Peyer's patch (tissue), 4 donors: Measurements from ENCODE around the gene ETS2. TPM values are rescaled to one million over a fixed set of nuclear protein-coding genes. Genes with fewer than 3 reads are reported as not detected.

Experiments
- DNase-seq, 3 donors: peaks; one replicate each; pipeline ENCODE4 v3.0.0-alpha.2; 2017 to 2019
- H3K27ac ChIP-seq, 4 donors: fragments of 200-600 bp; sonication (generic); one replicate each; pipeline ENCODE4 v1.5.1; 2016 to 2019
- H3K27me3 ChIP-seq, 2 donors: fragments of 200-600 bp; sonication (generic); one replicate each; pipeline ENCODE4 v1.5.1; 2019
- H3K36me3 ChIP-seq, 3 donors: fragments of 200-600 bp; sonication (generic); one replicate each; pipeline ENCODE4 v1.5.1; 2016 to 2019
- H3K4me1 ChIP-seq, 4 donors: fragments of 200-600 bp; sonication (generic); one replicate each; pipeline ENCODE4 v1.5.1; 2016 to 2019
- H3K4me3 ChIP-seq, 4 donors: fragments of 200-600 bp; sonication (generic); 1 replicate in 3 of 4; 2 replicates in 1 of 4; pipeline ENCODE4 v1.5.1; 2016 to 2019; ENCODE audit warnings: mild to moderate bottlenecking in 1 of 4
- H3K9me3 ChIP-seq, 4 donors: fragments of 200-600 bp; sonication (generic); one replicate each; pipeline ENCODE4 v1.5.1; 2016 to 2019; ENCODE audit warnings: mild to moderate bottlenecking in 1 of 4
- POLR2A ChIP-seq, 2 donors: fragments of 450-650 bp; IDR thresholded peaks; one replicate each; pipeline ENCODE4 v1.5.1; 2017; ENCODE audit warnings: antibody characterized with exemption in 2 of 2, mild to moderate bottlenecking in 2 of 2, moderate library complexity in 2 of 2
- total RNA-seq, 4 donors: library from RNA; depleted of rRNA; stranded (reverse); fragments of >200 nt; gene quantifications; one replicate each; pipeline ENCODE4 v1.1.0, GENCODE V29; 2016
- TF ChIP-seq, protein P1 (sequence below), 6 experiments: fragments of 450-650 bp in 4 of 6; fragments of 200-600 bp in 2 of 6; sonication (generic) in 1 of 6; IDR thresholded peaks; one replicate each; pipeline ENCODE4 v1.5.1; 2017 to 2019; ENCODE audit warnings: antibody characterized with exemption in 6 of 6, mild to moderate bottlenecking in 3 of 6, moderate library complexity in 1 of 6

The ETS2 gene
- total RNA-seq, 4 donors from 2014 or later = 127 to 186 (median 147) TPM

GRCh38 chr21:38798081-38798480 lies 7.6 kb upstream of the ETS2 start:
- Histone ChIP-seq H3K4me3 (peak overlapping the region in 1 of 4 donors; percentile 6), H3K9me3 (no peaks in the 10 kb centered on the region), H3K27ac (peak overlapping the region in 3 of 4 donors; percentile 58 to 91 (median 87)), H3K36me3 (no peaks in the 10 kb centered on the region), H3K27me3 (no peaks in the 10 kb centered on the region), H3K4me1 (peaks cover 0 to 45% (median 0%) of the 10 kb centered on the region in 4 donors)
- TF ChIP-seq, protein P1, sequence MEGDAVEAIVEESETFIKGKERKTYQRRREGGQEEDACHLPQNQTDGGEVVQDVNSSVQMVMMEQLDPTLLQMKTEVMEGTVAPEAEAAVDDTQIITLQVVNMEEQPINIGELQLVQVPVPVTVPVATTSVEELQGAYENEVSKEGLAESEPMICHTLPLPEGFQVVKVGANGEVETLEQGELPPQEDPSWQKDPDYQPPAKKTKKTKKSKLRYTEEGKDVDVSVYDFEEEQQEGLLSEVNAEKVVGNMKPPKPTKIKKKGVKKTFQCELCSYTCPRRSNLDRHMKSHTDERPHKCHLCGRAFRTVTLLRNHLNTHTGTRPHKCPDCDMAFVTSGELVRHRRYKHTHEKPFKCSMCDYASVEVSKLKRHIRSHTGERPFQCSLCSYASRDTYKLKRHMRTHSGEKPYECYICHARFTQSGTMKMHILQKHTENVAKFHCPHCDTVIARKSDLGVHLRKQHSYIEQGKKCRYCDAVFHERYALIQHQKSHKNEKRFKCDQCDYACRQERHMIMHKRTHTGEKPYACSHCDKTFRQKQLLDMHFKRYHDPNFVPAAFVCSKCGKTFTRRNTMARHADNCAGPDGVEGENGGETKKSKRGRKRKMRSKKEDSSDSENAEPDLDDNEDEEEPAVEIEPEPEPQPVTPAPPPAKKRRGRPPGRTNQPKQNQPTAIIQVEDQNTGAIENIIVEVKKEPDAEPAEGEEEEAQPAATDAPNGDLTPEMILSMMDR (IDR thresholded peaks at IDR 0.05) = no peak
- TF ChIP-seq POLR2A (IDR thresholded peaks at IDR 0.05) = no peak
- no peak for DNase-seq

- DNase-seq = peak in 2 of 3 donors; percentile 90 to 92
- Histone ChIP-seq H3K27ac (peak overlapping the region in 3 of 4 donors; percentile 58 to 91 (median 87)), H3K4me3 (no peak overlapping the region), H3K9me3 (no peaks in the 10 kb centered on the region), H3K4me1 (peaks cover 0 to 41% (median 0%) of the 10 kb centered on the region in 4 donors), H3K27me3 (no peaks in the 10 kb centered on the region), H3K36me3 (no peaks in the 10 kb centered on the region)
- TF ChIP-seq, protein P1 (IDR thresholded peaks at IDR 0.05) = peak in 2 of 6 experiments; percentile 10 to 26
- peak in 1 of 2 donors; percentile 69 for TF ChIP-seq POLR2A (IDR thresholded peaks at IDR 0.05)
Observed at GRCh38 chr21:38798481-38798882, 7.2 kb upstream of the ETS2 start.

GRCh38 chr21:38800046-38800758 lies 5.5 kb upstream of the ETS2 start:
- Histone ChIP-seq H3K9me3 (no peaks in the 10 kb centered on the region), H3K36me3 (no peaks in the 10 kb centered on the region), H3K27ac (peak overlapping the region in 1 of 4 donors; percentile 24), H3K4me1 (peaks cover 0 to 35% (median 3%) of the 10 kb centered on the region in 4 donors), H3K4me3 (no peak overlapping the region), H3K27me3 (no peaks in the 10 kb centered on the region)
- no peak for TF ChIP-seq POLR2A (IDR thresholded peaks at IDR 0.05)
- no peak for DNase-seq

DNA sequence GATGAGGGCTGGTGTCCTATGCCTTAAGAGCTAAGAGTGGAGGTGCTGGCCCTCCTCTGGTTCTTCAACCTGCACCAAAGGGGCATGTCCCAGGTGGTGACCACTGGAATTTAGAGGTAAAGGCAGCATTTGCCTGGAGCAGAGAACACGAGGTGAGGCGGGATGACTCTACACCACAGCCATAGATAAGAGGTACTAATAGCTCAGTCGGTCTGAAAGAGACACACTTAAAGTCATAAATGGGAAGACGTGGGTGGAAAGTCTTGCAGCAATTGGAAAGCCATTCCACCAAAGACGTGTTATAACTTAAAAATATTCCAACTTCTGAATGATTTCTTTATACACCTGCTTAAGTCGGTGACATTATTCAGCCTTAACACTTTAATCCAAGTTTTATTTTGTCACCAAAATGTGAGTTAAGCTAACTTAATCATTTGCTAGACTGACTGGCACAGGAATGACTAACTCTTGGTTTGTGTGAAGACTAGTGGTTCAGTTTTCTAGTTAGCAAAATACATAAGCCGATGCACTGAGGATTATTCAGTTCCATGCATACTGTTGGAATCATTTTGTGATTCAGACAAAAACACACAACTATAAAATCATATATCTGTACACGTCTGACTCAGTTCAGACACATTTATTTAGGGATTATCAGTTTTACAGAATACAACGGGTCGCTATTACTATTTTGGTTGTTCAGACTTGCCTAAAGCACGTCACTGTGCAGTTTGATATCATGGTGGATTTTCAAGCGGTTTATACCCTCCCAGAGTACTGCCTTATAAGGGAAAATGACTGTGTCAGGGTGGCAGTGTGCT lies 4.6 kb upstream of the ETS2 start:
- Histone ChIP-seq H3K4me1 (peaks cover 0 to 25% (median 3%) of the 10 kb centered on the region in 4 donors), H3K36me3 (no peaks in the 10 kb centered on the region), H3K27me3 (no peaks in the 10 kb centered on the region), H3K4me3 (no peak overlapping the region), H3K27ac (peak overlapping the region in 2 of 4 donors; percentile 98), H3K9me3 (no peaks in the 10 kb centered on the region)
- TF ChIP-seq, protein P1 (IDR thresholded peaks at IDR 0.05) = no peak
- no peak for TF ChIP-seq POLR2A (IDR thresholded peaks at IDR 0.05)
- DNase-seq = no peak

- Histone ChIP-seq H3K36me3 (no peaks in the 10 kb centered on the region), H3K27ac (peak overlapping the region in 3 of 4 donors; percentile 96 to 98 (median 98)), H3K9me3 (no peaks in the 10 kb centered on the region), H3K27me3 (no peaks in the 10 kb centered on the region), H3K4me1 (peaks cover 0 to 15% (median 3%) of the 10 kb centered on the region in 4 donors), H3K4me3 (peak overlapping the region in 1 of 4 donors; percentile 87)
- peak in 1 of 3 donors; percentile 66 for DNase-seq
- TF ChIP-seq, protein P1 (IDR thresholded peaks at IDR 0.05) = peak in 1 of 6 experiments; percentile 10
- TF ChIP-seq POLR2A (IDR thresholded peaks at IDR 0.05) = peak in 1 of 2 donors; percentile 60
Observed at GRCh38 chr21:38802050-38803026, 3.4 kb upstream of the ETS2 start.
